ENCODE data around the gene CLCN7.
A peak's percentile ranks its signal among the peaks of the same experiment; 100 is the strongest.

The CLCN7 gene

DNA sequence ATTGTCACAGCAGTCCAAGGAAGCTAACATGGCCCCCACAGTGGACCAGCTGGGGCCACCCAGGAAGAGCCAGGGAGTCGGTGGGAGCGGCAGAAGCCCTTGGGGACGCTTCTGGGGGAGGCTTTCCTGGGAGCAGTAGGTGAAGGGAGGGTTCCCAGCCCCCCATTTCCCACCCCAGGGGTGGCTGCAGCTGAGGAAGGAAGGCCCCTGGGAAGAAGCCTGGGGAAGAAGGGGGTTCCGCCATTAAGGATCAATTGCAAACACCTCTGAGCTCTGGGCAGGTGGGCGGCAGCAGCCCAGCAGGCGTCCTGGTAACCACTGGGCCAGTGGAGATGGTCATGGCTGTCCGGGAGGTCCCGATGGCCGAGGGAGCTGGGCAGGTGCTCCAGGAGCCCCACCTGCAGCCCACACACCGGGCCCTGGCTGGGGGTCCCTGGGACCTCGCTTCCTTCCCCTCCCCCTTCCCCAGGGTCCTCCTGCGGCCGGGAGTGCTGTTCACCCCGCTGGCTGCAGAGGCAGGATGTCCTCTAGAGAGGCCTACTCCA is 44.5 kb downstream of the CLCN7 start:
- Mint-ChIP-seq H3K4me1 (ENCODE audit: low read depth) (no peaks in the 10 kb centered on the region), H3K36me3 (no peaks in the 10 kb centered on the region), H3K9me3 (ENCODE audit: low read depth) (no peaks in the 10 kb centered on the region), H3K27me3 (no peaks in the 10 kb centered on the region), H3K4me3 (no peak overlapping the region), H3K27ac (no peak overlapping the region)

- Mint-ChIP-seq H3K9me3 (ENCODE audit: low read depth) (no peaks in the 10 kb centered on the region), H3K27me3 (no peaks in the 10 kb centered on the region), H3K36me3 (no peaks in the 10 kb centered on the region), H3K27ac (no peak overlapping the region), H3K4me1 (ENCODE audit: low read depth) (no peaks in the 10 kb centered on the region), H3K4me3 (no peak overlapping the region)
These were observed 45.2 kb downstream of the CLCN7 start for GRCh38 chr16:1429631-1430030.

GRCh38 chr16:1429012-1429411 is 45.8 kb downstream of the CLCN7 start:
- no peak overlapping the region for H3K27ac Mint-ChIP-seq

DNA sequence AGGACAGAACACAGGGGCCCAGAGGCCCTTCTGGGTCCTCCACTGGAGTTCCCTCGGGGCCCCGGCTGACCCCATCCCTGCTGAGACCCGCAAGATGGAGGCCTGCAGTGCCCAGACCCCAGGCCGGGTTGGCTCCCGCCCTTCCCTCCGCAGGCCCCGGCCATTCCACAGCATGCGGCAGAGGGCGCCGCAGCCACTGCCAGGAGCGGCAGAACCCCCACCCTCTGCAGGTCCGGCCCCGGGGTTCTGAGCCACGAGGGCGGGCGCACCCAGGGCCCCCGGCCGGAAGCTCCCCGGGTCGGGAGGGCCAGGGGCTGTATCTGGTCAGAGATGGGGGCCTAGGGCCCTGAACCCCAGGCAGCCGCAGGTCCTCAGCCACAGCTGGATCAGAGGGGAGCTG is 46.3 kb downstream of the CLCN7 start:
- Mint-ChIP-seq H3K4me1 (ENCODE audit: low read depth) (no peaks in the 10 kb centered on the region), H3K9me3 (ENCODE audit: low read depth) (no peaks in the 10 kb centered on the region), H3K27ac (no peak overlapping the region), H3K36me3 (no peaks in the 10 kb centered on the region), H3K4me3 (no peak overlapping the region), H3K27me3 (no peaks in the 10 kb centered on the region)

More at GRCh38 chr16:1429012-1429411, 45.8 kb downstream of the CLCN7 start:
- H3K4me1 Mint-ChIP-seq (ENCODE audit: low read depth), result no peaks in the 10 kb centered on the region
- H3K27me3 Mint-ChIP-seq, result no peaks in the 10 kb centered on the region
- H3K4me3 Mint-ChIP-seq, result no peak overlapping the region
- H3K9me3 Mint-ChIP-seq (ENCODE audit: low read depth), result no peaks in the 10 kb centered on the region
- H3K36me3 Mint-ChIP-seq, result no peaks in the 10 kb centered on the region

GRCh38 chr16:1427473-1428461 is 47.1 kb downstream of the CLCN7 start:
- no peaks in the 10 kb centered on the region for H3K27me3 Mint-ChIP-seq
- no peaks in the 10 kb centered on the region for H3K36me3 Mint-ChIP-seq
- no peak overlapping the region for H3K27ac Mint-ChIP-seq
- no peak overlapping the region for H3K4me3 Mint-ChIP-seq
- H3K9me3 Mint-ChIP-seq (ENCODE audit: low read depth), result no peaks in the 10 kb centered on the region
- H3K4me1 Mint-ChIP-seq (ENCODE audit: low read depth), result no peaks in the 10 kb centered on the region

GRCh38 chr16:1426734-1427471 is 47.9 kb downstream of the CLCN7 start:
- no peak overlapping the region for H3K27ac Mint-ChIP-seq
- H3K4me1 Mint-ChIP-seq (ENCODE audit: low read depth), result peaks cover 4% of the 10 kb centered on the region
- no peaks in the 10 kb centered on the region for H3K36me3 Mint-ChIP-seq
- H3K4me3 Mint-ChIP-seq, result no peak overlapping the region
- H3K27me3 Mint-ChIP-seq, result no peaks in the 10 kb centered on the region
- no peaks in the 10 kb centered on the region for H3K9me3 Mint-ChIP-seq (ENCODE audit: low read depth)

- Mint-ChIP-seq H3K9me3 (ENCODE audit: low read depth) (no peaks in the 10 kb centered on the region), H3K4me3 (no peak overlapping the region), H3K27me3 (no peaks in the 10 kb centered on the region), H3K4me1 (ENCODE audit: low read depth) (peaks cover 9% of the 10 kb centered on the region), H3K27ac (no peak overlapping the region), H3K36me3 (no peaks in the 10 kb centered on the region)
These were observed 49.0 kb downstream of the CLCN7 start for GRCh38 chr16:1425616-1426370.

- Mint-ChIP-seq H3K4me3 (no peak overlapping the region), H3K36me3 (no peaks in the 10 kb centered on the region), H3K27ac (no peak overlapping the region), H3K9me3 (ENCODE audit: low read depth) (no peaks in the 10 kb centered on the region), H3K27me3 (no peaks in the 10 kb centered on the region), H3K4me1 (ENCODE audit: low read depth) (peaks cover 9% of the 10 kb centered on the region)
These were observed 50.8 kb downstream of the CLCN7 start for GRCh38 chr16:1424028-1424427.

DNA sequence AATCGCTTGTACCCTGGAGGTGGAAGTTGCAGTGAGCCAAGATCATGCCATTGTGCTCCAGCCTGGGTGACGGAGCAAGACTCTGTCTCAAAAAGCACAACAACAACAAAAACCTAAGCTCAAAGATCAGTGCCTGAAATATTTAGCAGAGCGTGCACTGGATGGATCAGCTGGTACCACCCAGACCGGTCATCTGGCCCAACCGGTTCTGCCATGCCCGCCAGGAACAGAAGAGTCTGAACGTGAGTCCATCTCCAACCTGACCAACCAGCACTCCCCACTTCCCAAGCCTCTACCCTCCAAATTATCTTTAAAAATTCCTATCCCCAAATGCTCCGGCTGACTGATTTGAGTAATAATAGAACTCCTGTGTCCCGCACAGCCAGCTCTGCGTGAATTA is 52.8 kb downstream of the CLCN7 start:
- H3K27me3 Mint-ChIP-seq, result no peaks in the 10 kb centered on the region
- peak overlapping the region; percentile 90 for H3K4me3 Mint-ChIP-seq
- H3K27ac Mint-ChIP-seq, result peak overlapping the region; percentile 98

DNA sequence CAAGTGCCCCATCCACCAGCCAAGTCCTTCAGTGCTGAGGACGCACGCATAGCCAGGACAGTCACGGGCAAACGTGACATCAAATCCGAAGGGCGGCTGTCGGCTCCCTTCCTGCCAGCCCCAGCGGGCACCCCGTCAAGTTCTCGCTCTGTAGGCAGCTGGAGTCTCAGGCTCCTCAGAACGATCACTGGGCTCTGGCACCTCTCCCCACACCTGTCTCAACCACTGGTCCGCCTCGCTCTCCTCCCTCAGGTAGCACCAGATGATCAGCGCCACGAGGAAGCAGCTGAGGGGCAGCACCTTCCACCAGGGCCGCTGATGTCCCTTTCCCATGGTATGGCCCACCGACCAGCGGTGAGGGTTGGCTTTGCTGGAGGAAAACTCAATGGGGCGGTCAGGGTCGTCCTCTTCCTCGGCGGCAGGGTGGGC is 54.7 kb downstream of the CLCN7 start:
- peak overlapping the region; percentile 90 for H3K4me3 Mint-ChIP-seq
- H3K4me1 Mint-ChIP-seq (ENCODE audit: low read depth), result peaks cover 19% of the 10 kb centered on the region
- no peaks in the 10 kb centered on the region for H3K27me3 Mint-ChIP-seq
- H3K9me3 Mint-ChIP-seq (ENCODE audit: low read depth), result no peaks in the 10 kb centered on the region
- no peaks in the 10 kb centered on the region for H3K36me3 Mint-ChIP-seq
- H3K27ac Mint-ChIP-seq, result peak overlapping the region; percentile 79

More for the DNA sequence above, 52.8 kb downstream of the CLCN7 start:
- peaks cover 15% of the 10 kb centered on the region for H3K4me1 Mint-ChIP-seq (ENCODE audit: low read depth)
- no peaks in the 10 kb centered on the region for H3K36me3 Mint-ChIP-seq
- H3K9me3 Mint-ChIP-seq (ENCODE audit: low read depth), result no peaks in the 10 kb centered on the region

GRCh38 chr16:1416521-1416941 is 58.3 kb downstream of the CLCN7 start:
- Mint-ChIP-seq H3K27ac (peak overlapping the region; percentile 38), H3K4me1 (ENCODE audit: low read depth) (peaks cover 26% of the 10 kb centered on the region), H3K36me3 (no peaks in the 10 kb centered on the region), H3K9me3 (ENCODE audit: low read depth) (no peaks in the 10 kb centered on the region), H3K27me3 (no peaks in the 10 kb centered on the region), H3K4me3 (peak overlapping the region; percentile 30)

DNA sequence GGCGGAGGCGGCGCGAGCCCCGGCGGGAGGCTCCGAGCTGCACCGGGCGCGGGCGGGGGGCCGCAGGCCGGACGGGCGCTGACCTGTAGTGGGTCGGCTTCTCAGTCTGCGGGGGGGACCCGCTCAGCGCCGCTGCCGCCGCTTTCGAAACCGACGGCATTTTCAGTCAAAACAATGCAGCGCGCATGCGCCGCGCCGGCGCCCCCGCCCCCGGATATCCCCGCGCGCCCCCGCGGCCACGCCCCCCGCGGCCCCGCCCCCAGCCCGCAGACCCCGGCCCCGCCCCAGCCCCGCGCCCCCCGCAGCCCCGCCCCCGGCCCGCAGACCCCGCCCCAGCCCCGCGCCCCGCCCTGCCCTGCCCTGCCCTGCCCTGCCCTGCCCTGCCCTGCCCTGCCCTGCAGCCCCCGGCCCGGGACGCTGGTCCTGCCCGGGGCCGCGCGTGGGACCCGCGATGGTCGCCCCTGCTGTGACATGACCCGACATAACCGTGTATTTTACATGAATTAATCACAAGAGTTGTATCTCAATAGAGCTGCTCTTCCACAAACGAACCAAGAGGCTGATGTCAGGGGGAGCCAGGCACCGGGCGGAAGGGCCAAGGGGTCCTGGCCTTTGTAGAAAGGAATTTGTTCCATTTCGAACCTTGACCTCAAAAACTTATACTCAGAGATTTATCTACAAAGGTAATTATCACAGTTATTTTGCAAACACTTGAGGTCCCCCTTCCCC is 60.1 kb downstream of the CLCN7 start, which contains the start of gene UNKL:
TSS of gene UNKL (minus strand) at position 173 of the 729 bp plus-strand sequence. CDS start at position 160, 13 bp downstream.
- H3K27me3 Mint-ChIP-seq, result no peaks in the 10 kb centered on the region
- no peaks in the 10 kb centered on the region for H3K36me3 Mint-ChIP-seq
- no peaks in the 10 kb centered on the region for H3K9me3 Mint-ChIP-seq (ENCODE audit: low read depth)
- H3K4me1 Mint-ChIP-seq (ENCODE audit: low read depth), result peaks cover 26% of the 10 kb centered on the region
- peak within 1 kb of the TSS; percentile 82 for H3K4me3 Mint-ChIP-seq
- peak within 1 kb of the TSS; percentile 87 for H3K27ac Mint-ChIP-seq

GRCh38 chr16:1413684-1414531 is 60.9 kb downstream of the CLCN7 start:
- H3K36me3 Mint-ChIP-seq, result no peaks in the 10 kb centered on the region
- H3K4me1 Mint-ChIP-seq (ENCODE audit: low read depth), result peaks cover 32% of the 10 kb centered on the region
- no peaks in the 10 kb centered on the region for H3K27me3 Mint-ChIP-seq
- H3K9me3 Mint-ChIP-seq (ENCODE audit: low read depth), result no peaks in the 10 kb centered on the region
- peak overlapping the region; percentile 87 for H3K27ac Mint-ChIP-seq
- H3K4me3 Mint-ChIP-seq, result peak overlapping the region; percentile 82

All from activated naive CD8-positive, alpha-beta T cell (primary cell).